ENCODE data around the gene SPEF2.

The SPEF2 gene

GRCh38 chr5:35861718-35862117 lies 244.1 kb downstream of the SPEF2 start:
- no peak for TF ChIP-seq CTCF (IDR thresholded peaks at IDR 0.05; ENCODE audit: control extremely low read depth, extremely low read depth, low read depth, missing control alignments)
- ChIA-PET CTCF (interaction anchor here (0.9 to 1.5 kb wide), 4 partner anchors 8 to 57 kb away, joined by 3 to 4 read pairs (median 3); no protein-coding TSS in a partner anchor), POLR2A (no interaction called here)
- DNase-seq (ENCODE audit: extremely low spot score): no peak

- CTCF ChIA-PET: interaction anchor here (0.9 to 1.5 kb wide), 6 partner anchors 8 to 56 kb away, joined by 3 to 4 read pairs (median 3); no protein-coding TSS in a partner anchor
- POLR2A ChIA-PET: no interaction called here
These were observed 244.5 kb downstream of the SPEF2 start for GRCh38 chr5:35862126-35862525.

GRCh38 chr5:35863159-35863558 lies 245.5 kb downstream of the SPEF2 start:
- ChIA-PET CTCF (interaction anchor here (1.0 to 1.6 kb wide), 6 partner anchors 9 to 55 kb away, joined by 3 to 4 read pairs (median 3); no protein-coding TSS in a partner anchor), POLR2A (no interaction called here)
- no peak for TF ChIP-seq CTCF (IDR thresholded peaks at IDR 0.05; ENCODE audit: control extremely low read depth, extremely low read depth, low read depth, missing control alignments)
- DNase-seq (ENCODE audit: extremely low spot score): no peak

More at GRCh38 chr5:35862126-35862525, 244.5 kb downstream of the SPEF2 start:
- no peak for DNase-seq (ENCODE audit: extremely low spot score)
- TF ChIP-seq CTCF (IDR thresholded peaks at IDR 0.05; ENCODE audit: control extremely low read depth, extremely low read depth, low read depth, missing control alignments): no peak
